SK-N-SH treated with all-trans-retinoic acid at 6 μM for 48 hours (cell line): ENCODE measurements around the gene SOX1.

Source experiments
- CREB5 ChIP-seq: fragments of 250-450 bp; sonication (Bioruptor Pico); IDR thresholded peaks from 2 replicates; pipeline ENCODE4 v1.5.1; 2020; ENCODE audit warnings: low read depth, mild to moderate bottlenecking, moderate library complexity
- CSDC2 ChIP-seq: fragments of 250-450 bp; sonication (Bioruptor Pico); IDR thresholded peaks from 2 replicates; pipeline ENCODE4 v1.5.0; 2020; ENCODE audit warnings: mild to moderate bottlenecking, moderate library complexity
- OSR1 ChIP-seq: fragments of 250-450 bp; sonication (Bioruptor Pico); IDR thresholded peaks from 2 replicates; pipeline ENCODE4 v1.8.0; 2022; ENCODE audit warnings: moderate library complexity, mild to moderate bottlenecking, inconsistent platforms
- PATZ1 ChIP-seq: fragments of 250-450 bp; sonication (Bioruptor Pico); IDR thresholded peaks from 2 replicates; pipeline ENCODE4 v1.8.0; 2020; ENCODE audit warnings: mild to moderate bottlenecking, moderate library complexity, borderline replicate concordance
- TSHZ2 ChIP-seq: fragments of 250-450 bp; sonication (Bioruptor Pico); IDR thresholded peaks from 2 replicates; pipeline ENCODE4 v1.5.0; 2020; ENCODE audit warnings: mild to moderate bottlenecking, moderate library complexity
- ZFP3 ChIP-seq: fragments of 250-450 bp; sonication (Bioruptor Pico); IDR thresholded peaks from 2 replicates; pipeline ENCODE4 v1.5.0; 2020; ENCODE audit warnings: mild to moderate bottlenecking, moderate library complexity
- ZFP30 ChIP-seq: fragments of 450-650 bp; formaldehyde crosslinking; IDR thresholded peaks from 2 replicates; pipeline ENCODE4 v1.5.0; 2022; ENCODE audit warnings: mild to moderate bottlenecking, moderate library complexity
- TF ChIP-seq, protein P1 (sequence below): fragments of 250-450 bp; sonication (Bioruptor Pico); IDR thresholded peaks from 2 replicates; pipeline ENCODE4 v1.5.1; 2021; ENCODE audit warnings: mild to moderate bottlenecking, moderate library complexity

- TF ChIP-seq CSDC2 (CRISPR knock-in tag) (no peak), ZFP3 (CRISPR knock-in tag) (no peak), CREB5 (CRISPR knock-in tag) (no peak), PATZ1 (CRISPR knock-in tag) (no peak), ZFP30 (CRISPR knock-in tag) (no peak), TSHZ2 (CRISPR knock-in tag) (no peak), OSR1 (no peak)
- TF ChIP-seq, protein P1, sequence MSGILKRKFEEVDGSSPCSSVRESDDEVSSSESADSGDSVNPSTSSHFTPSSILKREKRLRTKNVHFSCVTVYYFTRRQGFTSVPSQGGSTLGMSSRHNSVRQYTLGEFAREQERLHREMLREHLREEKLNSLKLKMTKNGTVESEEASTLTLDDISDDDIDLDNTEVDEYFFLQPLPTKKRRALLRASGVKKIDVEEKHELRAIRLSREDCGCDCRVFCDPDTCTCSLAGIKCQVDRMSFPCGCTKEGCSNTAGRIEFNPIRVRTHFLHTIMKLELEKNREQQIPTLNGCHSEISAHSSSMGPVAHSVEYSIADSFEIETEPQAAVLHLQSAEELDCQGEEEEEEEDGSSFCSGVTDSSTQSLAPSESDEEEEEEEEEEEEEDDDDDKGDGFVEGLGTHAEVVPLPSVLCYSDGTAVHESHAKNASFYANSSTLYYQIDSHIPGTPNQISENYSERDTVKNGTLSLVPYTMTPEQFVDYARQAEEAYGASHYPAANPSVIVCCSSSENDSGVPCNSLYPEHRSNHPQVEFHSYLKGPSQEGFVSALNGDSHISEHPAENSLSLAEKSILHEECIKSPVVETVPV (CRISPR knock-in tag): no peak
These were observed 7.4 kb downstream of the SOX1 start for GRCh38 chr13:112074139-112074865.
